ENCODE data around the gene BAIAP2.
"Not testable (repeated sequence)": the region's sequence is repeated elsewhere in the genome, so short reads cannot be mapped to it uniquely, and the experiment has no call there.

Gene BAIAP2

GRCh38 chr17:81069135-81069645, 34.2 kb downstream of the BAIAP2 start:
- no peak for DNase-seq (ENCODE audit: low read depth)

- no peak for DNase-seq (ENCODE audit: low read depth)
Observed at GRCh38 chr17:81070541-81071246, 35.7 kb downstream of the BAIAP2 start.

GRCh38 chr17:81071761-81072741, 37.1 kb downstream of the BAIAP2 start:
- no peak for DNase-seq (ENCODE audit: low read depth)

- DNase-seq (ENCODE audit: low read depth): no peak
Observed at GRCh38 chr17:81073967-81074839, 39.3 kb downstream of the BAIAP2 start.

GRCh38 chr17:81074875-81075274, 39.9 kb downstream of the BAIAP2 start:
- no peak for DNase-seq (ENCODE audit: low read depth)

GRCh38 chr17:81075307-81075706, 40.4 kb downstream of the BAIAP2 start:
- DNase-seq (ENCODE audit: low read depth): no peak

GRCh38 chr17:81076141-81076679, 41.3 kb downstream of the BAIAP2 start:
- no peak for DNase-seq (ENCODE audit: low read depth)

GRCh38 chr17:81078026-81078913, 43.3 kb downstream of the BAIAP2 start:
- DNase-seq (ENCODE audit: low read depth): not testable (repeated sequence)

GRCh38 chr17:81080019-81080418, 45.1 kb downstream of the BAIAP2 start:
- DNase-seq (ENCODE audit: low read depth): no peak

GRCh38 chr17:81081222-81082176, 46.5 kb downstream of the BAIAP2 start:
- DNase-seq (ENCODE audit: low read depth): no peak

GRCh38 chr17:81082177-81083073, 47.5 kb downstream of the BAIAP2 start:
- DNase-seq (ENCODE audit: low read depth): no peak

GRCh38 chr17:81083125-81083765, 48.3 kb downstream of the BAIAP2 start:
- DNase-seq (ENCODE audit: low read depth): no peak

GRCh38 chr17:81084680-81085419, 49.9 kb downstream of the BAIAP2 start:
- DNase-seq (ENCODE audit: low read depth): no peak

- DNase-seq (ENCODE audit: low read depth): no peak
Observed at GRCh38 chr17:81085420-81085911, 50.5 kb downstream of the BAIAP2 start.

- no peak for DNase-seq (ENCODE audit: low read depth)
Observed at GRCh38 chr17:81086789-81087551, 52.0 kb downstream of the BAIAP2 start.
